ENCODE measurements around the gene TMEM151B. TPM values are rescaled to one million over a fixed set of nuclear protein-coding genes. Genes with fewer than 3 reads are reported as not detected.

TMEM151B gene
- total and polyA plus RNA-seq, 2 of the 13 experiments (the other 11 are each of a cell fraction or from before 2014, with no cell fraction given) = not detected

GRCh38 chr6:44228836-44229235 is 41.4 kb upstream of the TMEM151B start:
- ATAC-seq = no peak
- WGBS (ENCODE audit: low lambda C conversion rate) = 66% methylated on average over 5 of the region's 5 CpGs
- FAIRE-seq = no peak
- no peak overlapping the region for H3K4me3 ChIP-seq (replicated peaks in 1 of 3; ENCODE audit: insufficient read depth in 1 of 3, low read depth in 2 of 3, low read length in 3 of 3)
- intact Hi-C loops (cut with micrococcal nuclease; ENCODE audit: unreplicated experiment) = no loop called here
- ChIA-PET POLR2A (interaction anchor here (1.5 kb wide), 1 partner anchor 18 kb away, joined by 5 read pairs; the partner anchor contains the start of gene HSP90AB1), CTCF (ENCODE audit: low intra/inter-chr PET ratio, low total read pairs) (no interaction called here)
- no peaks in the 10 kb centered on the region for H4K20me1 ChIP-seq (ENCODE audit: insufficient read depth, low read length)
- H3K9ac ChIP-seq (ENCODE audit: insufficient read depth, low read depth, low read length) = no peak overlapping the region
- TF ChIP-seq ZFP90 (CRISPR knock-in tag; IDR thresholded peaks at IDR 0.05; ENCODE audit: borderline replicate concordance) = peak; percentile 49; the same call in 1 of the 2 replicates
- no peak for TF ChIP-seq RARA (CRISPR knock-in tag; IDR thresholded peaks at IDR 0.05)
- peaks cover 17% of the 10 kb centered on the region for H3K79me2 ChIP-seq (ENCODE audit: insufficient read depth, low read length)
- H3K4me1 ChIP-seq (ENCODE audit: insufficient read depth, low read length) = peaks cover 53% of the 10 kb centered on the region
- in situ Hi-C loops (cut with HindIII; ENCODE audit: extremely low pct_ligation_motif_present, low pct_unique_long_range_greater_than_20kb) = no loop called here
- H3K27me3 ChIP-seq (ENCODE audit: control insufficient read depth in 1 of 2, insufficient read depth in 2 of 2, low read length in 2 of 2) = no peaks in the 10 kb centered on the region
- no peak overlapping the region for H3K4me2 ChIP-seq (ENCODE audit: low read depth, low read length)
- peak overlapping the region; percentile 36 for H3K27ac ChIP-seq (ENCODE audit: extremely low read length, insufficient read depth, low read length)
- no TSS peak for BruUV-seq (replicated peaks)
- H3K9me3 ChIP-seq (ENCODE audit: low read length) = no peaks in the 10 kb centered on the region
- DNase-seq (ENCODE audit: low spot score) = no peak
- peaks cover 11 to 24% of the 10 kb centered on the region in 2 experiments for H3K36me3 ChIP-seq (replicated peaks in 1 of 2; ENCODE audit: control insufficient read depth in 1 of 2, insufficient read depth in 2 of 2, low read length in 2 of 2)
- no peak overlapping the region for H2AFZ ChIP-seq (ENCODE audit: low read length)

GRCh38 chr6:44229376-44230033 is 40.7 kb upstream of the TMEM151B start:
- Histone ChIP-seq H3K27me3 (ENCODE audit: control insufficient read depth in 1 of 2, insufficient read depth in 2 of 2, low read length in 2 of 2) (no peaks in the 10 kb centered on the region), H2AFZ (ENCODE audit: low read length) (no peak overlapping the region), H3K4me3 (replicated peaks in 1 of 3; ENCODE audit: insufficient read depth in 1 of 3, low read depth in 2 of 3, low read length in 3 of 3) (no peak overlapping the region), H3K4me2 (ENCODE audit: low read depth, low read length) (no peak overlapping the region), H3K36me3 (replicated peaks in 1 of 2; ENCODE audit: control insufficient read depth in 1 of 2, insufficient read depth in 2 of 2, low read length in 2 of 2) (peaks cover 11 to 24% of the 10 kb centered on the region in 2 experiments), H3K4me1 (ENCODE audit: insufficient read depth, low read length) (peaks cover 53% of the 10 kb centered on the region), H3K27ac (ENCODE audit: extremely low read length, insufficient read depth, low read length) (no peak overlapping the region), H3K9ac (ENCODE audit: insufficient read depth, low read depth, low read length) (no peak overlapping the region), H4K20me1 (ENCODE audit: insufficient read depth, low read length) (no peaks in the 10 kb centered on the region), H3K9me3 (ENCODE audit: low read length) (no peaks in the 10 kb centered on the region), H3K79me2 (ENCODE audit: insufficient read depth, low read length) (peaks cover 13% of the 10 kb centered on the region)
- POLR2A ChIA-PET = interaction anchor here (1.2 kb wide), 1 partner anchor 10 kb away, joined by 4 read pairs; no protein-coding TSS in a partner anchor
- 94% methylated on average over 11 of the region's 11 CpGs for WGBS (ENCODE audit: low lambda C conversion rate)
- in situ Hi-C loops (cut with HindIII; ENCODE audit: extremely low pct_ligation_motif_present, low pct_unique_long_range_greater_than_20kb) = no loop called here
- no TSS peak for BruUV-seq (replicated peaks)
- DNase-seq (ENCODE audit: low spot score) (no peak), ATAC-seq (no peak), FAIRE-seq (no peak)
- intact Hi-C loops (cut with micrococcal nuclease; ENCODE audit: unreplicated experiment) = no loop called here
- CTCF ChIA-PET (ENCODE audit: low intra/inter-chr PET ratio, low total read pairs) = no interaction called here
- TF ChIP-seq ZFP36 (IDR thresholded peaks at IDR 0.05; ENCODE audit: borderline replicate concordance, low read depth, low read length, partially characterized antibody) = no peak
- TF ChIP-seq FOXO1 (CRISPR knock-in tag; IDR thresholded peaks at IDR 0.05) = no peak
- TF ChIP-seq NFATC3 (CRISPR knock-in tag; IDR thresholded peaks at IDR 0.05) = no peak
- TF ChIP-seq HMG20B (CRISPR knock-in tag; conservative IDR thresholded peaks at IDR 0.05) = no peak
- TF ChIP-seq, protein P1, sequence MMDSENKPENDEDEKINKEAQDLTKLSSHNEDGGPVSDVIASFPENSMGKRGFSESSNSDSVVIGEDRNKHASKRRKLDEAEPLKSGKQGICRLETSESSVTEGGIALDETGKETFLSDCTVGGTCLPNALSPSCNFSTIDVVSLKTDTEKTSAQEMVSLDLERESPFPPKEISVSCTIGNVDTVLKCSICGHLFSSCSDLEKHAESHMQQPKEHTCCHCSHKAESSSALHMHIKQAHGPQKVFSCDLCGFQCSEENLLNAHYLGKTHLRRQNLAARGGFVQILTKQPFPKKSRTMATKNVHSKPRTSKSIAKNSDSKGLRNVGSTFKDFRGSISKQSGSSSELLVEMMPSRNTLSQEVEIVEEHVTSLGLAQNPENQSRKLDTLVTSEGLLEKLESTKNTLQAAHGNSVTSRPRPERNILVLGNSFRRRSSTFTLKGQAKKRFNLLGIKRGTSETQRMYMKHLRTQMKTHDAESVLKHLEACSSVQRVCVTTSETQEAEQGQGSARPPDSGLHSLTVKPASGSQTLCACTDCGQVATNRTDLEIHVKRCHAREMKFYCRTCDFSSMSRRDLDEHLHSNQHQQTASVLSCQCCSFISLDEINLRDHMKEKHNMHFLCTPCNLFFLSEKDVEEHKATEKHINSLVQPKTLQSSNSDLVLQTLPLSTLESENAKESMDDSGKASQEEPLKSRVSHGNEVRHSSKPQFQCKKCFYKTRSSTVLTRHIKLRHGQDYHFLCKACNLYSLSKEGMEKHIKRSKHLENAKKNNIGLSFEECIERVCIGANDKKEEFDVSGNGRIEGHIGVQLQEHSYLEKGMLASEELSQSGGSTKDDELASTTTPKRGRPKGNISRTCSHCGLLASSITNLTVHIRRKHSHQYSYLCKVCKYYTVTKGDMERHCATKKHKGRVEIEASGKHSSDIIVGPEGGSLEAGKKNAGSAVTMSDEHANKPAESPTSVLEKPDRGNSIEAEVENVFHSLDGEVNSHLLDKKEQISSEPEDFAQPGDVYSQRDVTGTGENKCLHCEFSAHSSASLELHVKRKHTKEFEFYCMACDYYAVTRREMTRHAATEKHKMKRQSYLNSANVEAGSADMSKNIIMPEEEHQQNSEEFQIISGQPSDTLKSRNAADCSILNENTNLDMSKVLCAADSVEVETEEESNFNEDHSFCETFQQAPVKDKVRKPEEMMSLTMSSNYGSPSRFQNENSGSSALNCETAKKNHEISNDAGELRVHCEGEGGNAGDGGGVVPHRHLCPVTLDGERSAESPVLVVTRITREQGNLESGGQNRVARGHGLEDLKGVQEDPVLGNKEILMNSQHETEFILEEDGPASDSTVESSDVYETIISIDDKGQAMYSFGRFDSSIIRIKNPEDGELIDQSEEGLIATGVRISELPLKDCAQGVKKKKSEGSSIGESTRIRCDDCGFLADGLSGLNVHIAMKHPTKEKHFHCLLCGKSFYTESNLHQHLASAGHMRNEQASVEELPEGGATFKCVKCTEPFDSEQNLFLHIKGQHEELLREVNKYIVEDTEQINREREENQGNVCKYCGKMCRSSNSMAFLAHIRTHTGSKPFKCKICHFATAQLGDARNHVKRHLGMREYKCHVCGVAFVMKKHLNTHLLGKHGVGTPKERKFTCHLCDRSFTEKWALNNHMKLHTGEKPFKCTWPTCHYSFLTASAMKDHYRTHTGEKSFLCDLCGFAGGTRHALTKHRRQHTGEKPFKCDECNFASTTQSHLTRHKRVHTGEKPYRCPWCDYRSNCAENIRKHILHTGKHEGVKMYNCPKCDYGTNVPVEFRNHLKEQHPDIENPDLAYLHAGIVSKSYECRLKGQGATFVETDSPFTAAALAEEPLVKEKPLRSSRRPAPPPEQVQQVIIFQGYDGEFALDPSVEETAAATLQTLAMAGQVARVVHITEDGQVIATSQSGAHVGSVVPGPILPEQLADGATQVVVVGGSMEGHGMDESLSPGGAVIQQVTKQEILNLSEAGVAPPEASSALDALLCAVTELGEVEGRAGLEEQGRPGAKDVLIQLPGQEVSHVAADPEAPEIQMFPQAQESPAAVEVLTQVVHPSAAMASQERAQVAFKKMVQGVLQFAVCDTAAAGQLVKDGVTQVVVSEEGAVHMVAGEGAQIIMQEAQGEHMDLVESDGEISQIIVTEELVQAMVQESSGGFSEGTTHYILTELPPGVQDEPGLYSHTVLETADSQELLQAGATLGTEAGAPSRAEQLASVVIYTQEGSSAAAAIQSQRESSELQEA (CRISPR knock-in tag; IDR thresholded peaks at IDR 0.05; ENCODE audit: not compliant biosample characterization) = no peak
- no peak for TF ChIP-seq SCMH1 (CRISPR knock-in tag; IDR thresholded peaks at IDR 0.05; ENCODE audit: borderline replicate concordance)
- TF ChIP-seq MTF1 (CRISPR knock-in tag; IDR thresholded peaks at IDR 0.05) = no peak
- no peak for TF ChIP-seq CREM (IDR thresholded peaks at IDR 0.05)
- no peak for TF ChIP-seq CREM (CRISPR knock-in tag; IDR thresholded peaks at IDR 0.05)

Measured in HepG2 (cell line).